ENCODE measurements around the gene ZNF587.
"Not testable (repeated sequence)": the region's sequence is repeated elsewhere in the genome, so short reads cannot be mapped to it uniquely, and the experiment has no call there.

ZNF587 gene

DNA sequence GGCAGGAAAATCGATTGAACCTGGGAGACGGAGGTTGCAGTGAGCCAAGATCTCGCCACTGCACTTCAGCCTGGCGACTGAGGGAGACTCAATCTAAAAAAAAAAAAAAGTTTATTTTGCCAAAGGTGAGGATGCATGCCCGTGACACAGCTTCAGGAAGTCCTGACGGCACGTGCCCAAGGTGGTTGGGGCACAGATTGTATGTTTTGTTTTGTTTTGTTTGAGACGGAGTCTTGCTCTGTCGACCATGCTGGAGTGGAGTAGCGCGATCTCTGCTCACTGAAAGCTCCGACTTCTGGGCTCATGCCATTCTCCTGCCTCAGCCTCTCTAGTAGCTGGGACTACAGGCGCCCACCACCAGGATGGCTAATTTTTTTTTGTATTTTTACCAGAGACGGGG is 31.7 kb upstream of the ZNF587 start:
- no peak for DNase-seq (ENCODE audit: low read depth, low spot score)
- TF ChIP-seq, protein P1, sequence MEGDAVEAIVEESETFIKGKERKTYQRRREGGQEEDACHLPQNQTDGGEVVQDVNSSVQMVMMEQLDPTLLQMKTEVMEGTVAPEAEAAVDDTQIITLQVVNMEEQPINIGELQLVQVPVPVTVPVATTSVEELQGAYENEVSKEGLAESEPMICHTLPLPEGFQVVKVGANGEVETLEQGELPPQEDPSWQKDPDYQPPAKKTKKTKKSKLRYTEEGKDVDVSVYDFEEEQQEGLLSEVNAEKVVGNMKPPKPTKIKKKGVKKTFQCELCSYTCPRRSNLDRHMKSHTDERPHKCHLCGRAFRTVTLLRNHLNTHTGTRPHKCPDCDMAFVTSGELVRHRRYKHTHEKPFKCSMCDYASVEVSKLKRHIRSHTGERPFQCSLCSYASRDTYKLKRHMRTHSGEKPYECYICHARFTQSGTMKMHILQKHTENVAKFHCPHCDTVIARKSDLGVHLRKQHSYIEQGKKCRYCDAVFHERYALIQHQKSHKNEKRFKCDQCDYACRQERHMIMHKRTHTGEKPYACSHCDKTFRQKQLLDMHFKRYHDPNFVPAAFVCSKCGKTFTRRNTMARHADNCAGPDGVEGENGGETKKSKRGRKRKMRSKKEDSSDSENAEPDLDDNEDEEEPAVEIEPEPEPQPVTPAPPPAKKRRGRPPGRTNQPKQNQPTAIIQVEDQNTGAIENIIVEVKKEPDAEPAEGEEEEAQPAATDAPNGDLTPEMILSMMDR (IDR thresholded peaks at IDR 0.05; ENCODE audit: low read depth, low read length), result no peak
- in situ Hi-C loops (cut with HindIII; ENCODE audit: low sequenced_read_pairs), result no loop called here
- H3K4me3 ChIP-seq (ENCODE audit: low read depth, low read length), result no peak overlapping the region

DNA sequence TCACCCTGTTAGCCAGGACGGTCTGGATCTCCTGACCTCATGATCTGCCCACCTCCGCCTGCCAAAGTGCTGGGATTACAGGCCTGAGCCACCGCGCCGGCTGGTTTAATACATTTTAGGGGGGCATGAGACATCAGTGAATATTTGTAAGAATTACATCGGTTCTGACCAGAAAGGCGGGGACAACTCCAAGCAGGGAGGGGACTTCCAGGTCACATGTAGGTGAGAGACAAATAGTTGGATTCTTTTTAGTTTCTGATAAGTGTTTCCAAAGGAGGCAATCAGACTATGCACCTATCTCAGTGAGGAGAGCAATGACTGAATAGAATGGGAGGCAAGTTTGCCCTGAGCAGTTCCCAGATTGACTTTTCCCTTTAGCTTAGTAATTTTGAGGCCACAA is 31.3 kb upstream of the ZNF587 start:
- no peak for DNase-seq (ENCODE audit: low read depth, low spot score)
- TF ChIP-seq, protein P1 (IDR thresholded peaks at IDR 0.05; ENCODE audit: low read depth, low read length), result no peak
- in situ Hi-C loops (cut with HindIII; ENCODE audit: low sequenced_read_pairs), result no loop called here
- no peak overlapping the region for H3K4me3 ChIP-seq (ENCODE audit: low read depth, low read length)

DNA sequence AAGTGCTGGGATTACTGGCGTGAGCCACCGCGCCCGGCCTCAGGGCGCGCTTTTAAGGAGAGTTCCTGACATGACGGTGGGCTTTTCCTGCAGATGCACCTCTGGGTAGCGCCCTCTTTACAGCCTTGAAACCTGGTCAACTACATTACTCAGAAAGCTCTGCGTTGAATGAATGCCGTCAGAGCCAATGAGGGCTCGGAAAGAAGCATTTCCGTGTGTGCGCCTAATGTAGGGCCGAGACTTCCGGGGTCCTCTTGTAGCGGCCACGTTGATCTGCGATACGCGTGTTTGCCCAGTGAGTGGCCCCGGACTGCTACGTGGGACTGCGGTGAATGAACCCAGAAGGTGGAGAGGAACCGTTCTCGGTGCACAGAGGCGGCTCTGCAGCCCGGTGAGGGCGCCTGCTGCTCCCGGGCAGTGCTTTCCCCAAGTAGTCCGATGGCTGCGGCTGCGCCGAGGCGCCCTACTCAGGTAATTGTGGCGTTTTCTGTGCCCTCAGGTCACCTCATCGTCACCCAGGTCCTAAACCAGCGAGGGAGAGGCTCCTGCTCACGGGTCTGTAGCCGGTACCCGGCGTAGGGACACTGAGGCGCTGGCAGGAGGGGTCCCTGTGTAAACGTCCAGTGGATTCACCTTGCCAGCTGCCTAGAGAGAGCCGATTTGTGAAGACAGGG is 30.0 kb upstream of the ZNF587 start:
- TF ChIP-seq, protein P1 (IDR thresholded peaks at IDR 0.05; ENCODE audit: low read depth, low read length), result no peak
- DNase-seq (ENCODE audit: low read depth, low spot score), result peak; percentile 95
- H3K4me3 ChIP-seq (ENCODE audit: low read depth, low read length), result peak overlapping the region; percentile 92
- in situ Hi-C loops (cut with HindIII; ENCODE audit: low sequenced_read_pairs), result no loop called here

DNA sequence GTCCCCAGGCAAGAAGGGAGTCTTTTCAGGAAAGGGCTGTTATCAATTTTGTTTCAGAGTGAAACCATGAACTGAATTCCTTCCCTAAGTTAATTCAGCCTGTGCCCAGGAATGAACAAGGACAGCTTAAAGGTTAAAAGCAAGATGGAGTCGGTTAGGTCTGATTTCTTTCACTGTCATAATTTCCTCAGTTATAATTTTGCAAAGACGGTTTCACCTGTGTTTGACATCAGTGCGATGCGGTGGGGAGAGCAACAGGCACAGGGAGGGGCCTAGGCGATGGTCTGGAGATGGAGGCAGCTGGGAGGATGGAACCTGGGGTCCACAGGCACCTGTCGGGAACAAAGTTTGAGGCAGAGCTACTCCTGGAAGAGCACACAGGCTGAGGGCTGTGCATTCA is 29.1 kb upstream of the ZNF587 start:
- H3K4me3 ChIP-seq (ENCODE audit: low read depth, low read length), result peak overlapping the region; percentile 92
- TF ChIP-seq, protein P1 (IDR thresholded peaks at IDR 0.05; ENCODE audit: low read depth, low read length), result no peak
- no peak for DNase-seq (ENCODE audit: low read depth, low spot score)
- in situ Hi-C loops (cut with HindIII; ENCODE audit: low sequenced_read_pairs), result no loop called here

DNA sequence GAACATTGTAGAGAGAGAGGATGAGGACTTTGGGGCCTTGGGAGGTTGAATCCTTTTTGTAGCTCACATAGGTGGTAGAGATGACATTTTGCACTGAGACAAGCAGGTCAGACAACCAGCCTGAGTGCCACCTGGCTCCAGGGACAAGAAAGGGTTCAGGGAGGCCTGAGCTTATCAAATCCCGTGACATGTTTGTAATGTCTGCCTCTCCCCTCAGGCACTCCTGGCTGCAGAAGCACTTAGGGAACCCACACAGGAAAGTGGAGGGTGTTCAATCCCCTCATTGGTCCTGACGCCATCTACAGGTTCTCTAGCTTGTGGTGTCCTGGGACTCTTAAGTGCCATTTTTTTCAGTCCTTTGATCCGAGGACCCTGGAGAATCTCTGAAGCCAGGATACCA is 28.6 kb upstream of the ZNF587 start:
- DNase-seq (ENCODE audit: low read depth, low spot score); in situ Hi-C loops (cut with HindIII; ENCODE audit: low sequenced_read_pairs); H3K4me3 ChIP-seq (ENCODE audit: low read depth, low read length): not testable (repeated sequence)

DNA sequence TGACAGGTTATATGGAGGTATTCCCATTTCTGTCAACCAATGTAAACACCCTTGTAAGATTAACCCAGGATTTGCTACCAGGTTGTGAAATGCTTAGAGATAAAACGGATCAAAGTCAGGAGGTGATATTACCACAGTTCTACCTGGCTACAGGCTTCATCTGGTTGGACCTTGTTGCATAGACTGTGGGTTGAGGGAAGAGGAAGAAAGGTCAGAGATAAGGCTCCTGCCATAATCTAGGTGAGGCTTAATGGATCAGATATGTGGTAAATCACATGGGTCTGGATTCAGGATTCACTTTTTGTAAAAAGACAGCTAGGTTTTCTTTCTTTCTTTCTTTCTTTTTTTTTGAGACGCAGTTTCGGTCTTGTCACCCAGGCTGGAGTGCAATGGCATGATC is 28.2 kb upstream of the ZNF587 start:
- H3K4me3 ChIP-seq (ENCODE audit: low read depth, low read length); DNase-seq (ENCODE audit: low read depth, low spot score); in situ Hi-C loops (cut with HindIII; ENCODE audit: low sequenced_read_pairs): not testable (repeated sequence)

DNA sequence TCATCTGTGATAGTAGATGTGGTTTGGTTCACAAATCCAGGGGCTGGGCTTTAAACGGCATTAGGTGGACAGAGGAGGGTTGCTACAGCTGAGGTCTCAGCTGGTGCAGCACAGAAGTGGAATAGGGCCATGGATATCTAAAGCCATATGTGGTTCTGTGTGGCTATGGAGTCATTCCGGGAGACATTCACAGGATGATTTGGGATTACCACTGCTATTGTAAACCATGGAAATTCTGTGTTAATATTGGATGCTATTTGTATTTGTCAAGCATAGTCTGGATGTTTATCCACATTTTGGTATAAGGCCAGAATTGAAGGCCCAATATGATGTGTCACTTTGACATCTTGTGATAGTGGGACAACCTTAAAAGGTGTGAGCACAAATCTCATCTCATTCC is 26.5 kb upstream of the ZNF587 start:
- in situ Hi-C loops (cut with HindIII; ENCODE audit: low sequenced_read_pairs); DNase-seq (ENCODE audit: low read depth, low spot score); H3K4me3 ChIP-seq (ENCODE audit: low read depth, low read length): not testable (repeated sequence)

DNA sequence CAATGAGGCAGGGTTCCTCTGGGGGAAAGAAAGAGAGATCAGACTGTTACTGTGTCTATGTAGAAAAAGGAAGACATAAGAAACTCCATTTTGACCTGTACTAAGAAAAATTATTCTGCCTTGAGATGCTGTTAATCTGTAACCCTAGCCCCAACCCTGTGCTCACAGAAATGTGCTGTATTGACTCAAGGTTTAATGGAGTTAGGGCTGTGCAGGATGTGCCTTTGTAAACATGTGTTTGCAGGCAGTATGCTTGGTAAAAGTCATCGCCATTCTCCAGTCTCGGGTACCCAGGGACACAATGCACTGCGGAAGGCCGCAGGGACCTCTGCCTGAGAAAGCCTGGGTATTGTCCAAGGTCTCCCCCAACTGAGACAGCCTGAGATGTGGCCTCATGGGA is 26.1 kb upstream of the ZNF587 start:
- in situ Hi-C loops (cut with HindIII; ENCODE audit: low sequenced_read_pairs); DNase-seq (ENCODE audit: low read depth, low spot score); H3K4me3 ChIP-seq (ENCODE audit: low read depth, low read length): not testable (repeated sequence)

DNA sequence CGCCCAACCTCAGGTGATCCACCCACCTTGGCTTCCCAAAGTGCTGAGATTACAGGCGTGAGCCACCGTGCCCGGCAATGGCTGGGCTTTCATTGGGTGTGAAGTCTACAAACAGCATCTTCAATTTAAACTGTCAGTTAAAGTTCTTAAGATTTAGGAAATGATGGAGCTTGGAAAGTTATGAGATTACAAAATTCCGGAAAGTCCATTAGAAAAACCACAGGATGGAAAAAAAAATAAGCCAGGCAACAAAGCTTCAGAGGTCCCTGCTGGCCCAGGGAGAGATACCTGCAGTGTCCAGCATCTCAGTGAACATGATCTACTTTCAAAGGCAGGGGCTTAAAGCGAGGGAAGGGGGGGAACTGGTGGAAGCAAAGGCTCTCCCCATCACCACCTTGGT is 24.1 kb upstream of the ZNF587 start:
- in situ Hi-C loops (cut with HindIII; ENCODE audit: low sequenced_read_pairs), result no loop called here
- TF ChIP-seq, protein P1 (IDR thresholded peaks at IDR 0.05; ENCODE audit: low read depth, low read length), result no peak
- DNase-seq (ENCODE audit: low read depth, low spot score), result no peak
- no peak overlapping the region for H3K4me3 ChIP-seq (ENCODE audit: low read depth, low read length)

All from astrocyte of the spinal cord (primary cell).